PC-3 (cell line): ENCODE measurements around the gene SH3PXD2A.

Experiments
- EZH2phosphoT487 ChIP-seq: fragments of 300-600 bp; sonication (generic); IDR thresholded peaks from 2 replicates; pipeline ENCODE4 v1.6.1; 2018; ENCODE audit warnings: mild to moderate bottlenecking, antibody characterized with exemption, low read length, borderline replicate concordance
- TF ChIP-seq, protein P1 (sequence below): fragments of 300-600 bp; sonication (generic); conservative IDR thresholded peaks from 2 replicates; pipeline ENCODE4 v1.5.1; 2017; ENCODE audit warnings: antibody characterized with exemption, low read depth, mild to moderate bottlenecking, low read length

DNA sequence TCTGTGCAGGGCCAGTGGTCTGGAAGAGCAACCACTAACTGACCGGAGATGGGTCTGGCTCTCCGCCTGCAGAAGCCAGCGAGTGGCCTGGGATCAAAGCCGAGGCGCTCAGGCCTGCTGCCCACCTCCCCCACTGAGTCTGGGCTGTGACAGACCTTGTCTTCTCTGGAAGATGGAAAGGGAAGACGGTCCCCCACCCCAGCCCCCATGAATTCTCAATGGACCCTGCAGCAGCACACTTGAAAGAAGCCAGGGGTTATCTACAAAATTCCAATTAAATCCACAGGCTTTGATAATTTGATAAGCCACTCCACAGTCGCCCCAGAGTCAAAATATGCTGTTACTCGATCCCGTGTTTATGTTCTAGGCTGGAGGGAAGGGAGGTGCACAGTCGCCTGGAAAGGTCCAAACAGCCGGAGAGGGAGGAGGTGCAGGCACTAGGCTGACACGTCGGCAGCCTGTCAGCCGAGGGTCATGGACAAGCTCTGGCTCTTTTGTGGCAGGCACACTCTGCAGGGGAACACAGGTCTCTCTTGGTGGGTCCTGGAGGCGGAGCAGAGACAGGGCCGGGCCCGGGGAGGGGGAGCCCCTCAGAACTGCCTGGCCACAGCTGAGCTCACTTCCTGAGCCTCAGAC is 134.9 kb downstream of the SH3PXD2A start:
- TF ChIP-seq, protein P1, sequence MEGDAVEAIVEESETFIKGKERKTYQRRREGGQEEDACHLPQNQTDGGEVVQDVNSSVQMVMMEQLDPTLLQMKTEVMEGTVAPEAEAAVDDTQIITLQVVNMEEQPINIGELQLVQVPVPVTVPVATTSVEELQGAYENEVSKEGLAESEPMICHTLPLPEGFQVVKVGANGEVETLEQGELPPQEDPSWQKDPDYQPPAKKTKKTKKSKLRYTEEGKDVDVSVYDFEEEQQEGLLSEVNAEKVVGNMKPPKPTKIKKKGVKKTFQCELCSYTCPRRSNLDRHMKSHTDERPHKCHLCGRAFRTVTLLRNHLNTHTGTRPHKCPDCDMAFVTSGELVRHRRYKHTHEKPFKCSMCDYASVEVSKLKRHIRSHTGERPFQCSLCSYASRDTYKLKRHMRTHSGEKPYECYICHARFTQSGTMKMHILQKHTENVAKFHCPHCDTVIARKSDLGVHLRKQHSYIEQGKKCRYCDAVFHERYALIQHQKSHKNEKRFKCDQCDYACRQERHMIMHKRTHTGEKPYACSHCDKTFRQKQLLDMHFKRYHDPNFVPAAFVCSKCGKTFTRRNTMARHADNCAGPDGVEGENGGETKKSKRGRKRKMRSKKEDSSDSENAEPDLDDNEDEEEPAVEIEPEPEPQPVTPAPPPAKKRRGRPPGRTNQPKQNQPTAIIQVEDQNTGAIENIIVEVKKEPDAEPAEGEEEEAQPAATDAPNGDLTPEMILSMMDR = no peak
- TF ChIP-seq EZH2phosphoT487 = no peak
